Measurements from ENCODE around the gene PID1.

DNA sequence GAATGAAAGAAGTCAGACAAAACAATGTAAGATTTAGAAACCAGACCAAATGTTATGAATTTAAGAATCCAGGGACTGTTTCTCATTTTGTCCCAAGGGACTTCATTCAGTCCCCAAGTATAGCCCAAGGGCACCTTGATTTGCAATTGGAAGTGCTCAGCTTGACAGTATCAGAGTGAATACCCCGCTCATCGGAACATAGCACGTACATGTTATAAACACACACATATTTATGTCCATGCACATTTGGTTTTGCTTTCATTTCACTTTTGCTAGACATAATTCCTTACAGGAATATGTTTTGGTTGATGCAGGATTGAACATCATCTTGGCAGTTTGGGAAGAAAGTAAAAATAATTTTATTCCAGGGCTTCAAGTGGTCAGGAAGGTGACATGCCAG is 100.2 kb downstream of the PID1 start:
- TF ChIP-seq, protein P1, sequence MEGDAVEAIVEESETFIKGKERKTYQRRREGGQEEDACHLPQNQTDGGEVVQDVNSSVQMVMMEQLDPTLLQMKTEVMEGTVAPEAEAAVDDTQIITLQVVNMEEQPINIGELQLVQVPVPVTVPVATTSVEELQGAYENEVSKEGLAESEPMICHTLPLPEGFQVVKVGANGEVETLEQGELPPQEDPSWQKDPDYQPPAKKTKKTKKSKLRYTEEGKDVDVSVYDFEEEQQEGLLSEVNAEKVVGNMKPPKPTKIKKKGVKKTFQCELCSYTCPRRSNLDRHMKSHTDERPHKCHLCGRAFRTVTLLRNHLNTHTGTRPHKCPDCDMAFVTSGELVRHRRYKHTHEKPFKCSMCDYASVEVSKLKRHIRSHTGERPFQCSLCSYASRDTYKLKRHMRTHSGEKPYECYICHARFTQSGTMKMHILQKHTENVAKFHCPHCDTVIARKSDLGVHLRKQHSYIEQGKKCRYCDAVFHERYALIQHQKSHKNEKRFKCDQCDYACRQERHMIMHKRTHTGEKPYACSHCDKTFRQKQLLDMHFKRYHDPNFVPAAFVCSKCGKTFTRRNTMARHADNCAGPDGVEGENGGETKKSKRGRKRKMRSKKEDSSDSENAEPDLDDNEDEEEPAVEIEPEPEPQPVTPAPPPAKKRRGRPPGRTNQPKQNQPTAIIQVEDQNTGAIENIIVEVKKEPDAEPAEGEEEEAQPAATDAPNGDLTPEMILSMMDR (IDR thresholded peaks at IDR 0.05): no peak
- TF ChIP-seq SIN3A (IDR thresholded peaks at IDR 0.05; ENCODE audit: borderline replicate concordance, low read depth, low read length): no peak
- TF ChIP-seq, protein P2, sequence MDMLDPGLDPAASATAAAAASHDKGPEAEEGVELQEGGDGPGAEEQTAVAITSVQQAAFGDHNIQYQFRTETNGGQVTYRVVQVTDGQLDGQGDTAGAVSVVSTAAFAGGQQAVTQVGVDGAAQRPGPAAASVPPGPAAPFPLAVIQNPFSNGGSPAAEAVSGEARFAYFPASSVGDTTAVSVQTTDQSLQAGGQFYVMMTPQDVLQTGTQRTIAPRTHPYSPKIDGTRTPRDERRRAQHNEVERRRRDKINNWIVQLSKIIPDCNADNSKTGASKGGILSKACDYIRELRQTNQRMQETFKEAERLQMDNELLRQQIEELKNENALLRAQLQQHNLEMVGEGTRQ (IDR thresholded peaks at IDR 0.05; ENCODE audit: borderline replicate concordance, low read depth, low read length): no peak
- no peak for TF ChIP-seq FOSL2 (IDR thresholded peaks at IDR 0.05; ENCODE audit: borderline replicate concordance, low read depth)
- no peak for TF ChIP-seq POLR2AphosphoS5 (IDR thresholded peaks at IDR 0.05; ENCODE audit: low read depth, low read length)
- no peak for TF ChIP-seq NFIC (IDR thresholded peaks at IDR 0.05; ENCODE audit: borderline replicate concordance)
- TF ChIP-seq REST (IDR thresholded peaks at IDR 0.05; ENCODE audit: low read depth, low read length): no peak
- no peak for TF ChIP-seq GATA2 (CRISPR knock-in tag; IDR thresholded peaks at IDR 0.05)
- TF ChIP-seq TCF12 (IDR thresholded peaks at IDR 0.05): no peak
- no peak for TF ChIP-seq RAD21 (IDR thresholded peaks at IDR 0.05; ENCODE audit: low read length)
- TF ChIP-seq EP300 (IDR thresholded peaks at IDR 0.05; ENCODE audit: borderline replicate concordance in 1 of 2, low read depth in 1 of 2, low read length in 1 of 2): no peak
- no peak for TF ChIP-seq JUND (IDR thresholded peaks at IDR 0.05)
